ENCODE measurements around the gene C12orf75. TPM values are rescaled to one million over a fixed set of nuclear protein-coding genes. Genes with fewer than 3 reads are reported as not detected.

Gene C12orf75
- total and polyA plus RNA-seq, 10 donors, result 12.7 to 33.4 (median 17.8) TPM

DNA sequence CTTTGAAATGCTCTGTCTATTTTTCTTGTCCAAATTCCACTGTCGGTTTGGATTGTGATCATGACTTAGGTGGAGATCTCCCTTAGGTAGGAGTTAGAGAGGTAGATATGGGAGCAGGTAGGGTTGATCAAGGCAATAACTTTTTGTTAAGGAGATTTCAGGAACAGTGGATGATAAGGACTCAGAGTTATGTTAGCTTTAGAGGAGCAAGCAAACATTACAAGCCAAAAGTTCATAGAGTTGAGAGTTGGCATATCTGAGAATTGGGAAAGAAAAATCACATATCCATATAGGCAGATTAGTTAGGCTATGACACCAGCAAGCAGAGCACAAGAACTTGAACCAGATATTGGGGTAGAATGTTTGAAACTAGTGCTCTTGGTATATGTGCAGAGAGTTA lies 43.1 kb upstream of the C12orf75 start:
- no peak for TF ChIP-seq POLR2A (IDR thresholded peaks at IDR 0.05)
- TF ChIP-seq, protein P1, sequence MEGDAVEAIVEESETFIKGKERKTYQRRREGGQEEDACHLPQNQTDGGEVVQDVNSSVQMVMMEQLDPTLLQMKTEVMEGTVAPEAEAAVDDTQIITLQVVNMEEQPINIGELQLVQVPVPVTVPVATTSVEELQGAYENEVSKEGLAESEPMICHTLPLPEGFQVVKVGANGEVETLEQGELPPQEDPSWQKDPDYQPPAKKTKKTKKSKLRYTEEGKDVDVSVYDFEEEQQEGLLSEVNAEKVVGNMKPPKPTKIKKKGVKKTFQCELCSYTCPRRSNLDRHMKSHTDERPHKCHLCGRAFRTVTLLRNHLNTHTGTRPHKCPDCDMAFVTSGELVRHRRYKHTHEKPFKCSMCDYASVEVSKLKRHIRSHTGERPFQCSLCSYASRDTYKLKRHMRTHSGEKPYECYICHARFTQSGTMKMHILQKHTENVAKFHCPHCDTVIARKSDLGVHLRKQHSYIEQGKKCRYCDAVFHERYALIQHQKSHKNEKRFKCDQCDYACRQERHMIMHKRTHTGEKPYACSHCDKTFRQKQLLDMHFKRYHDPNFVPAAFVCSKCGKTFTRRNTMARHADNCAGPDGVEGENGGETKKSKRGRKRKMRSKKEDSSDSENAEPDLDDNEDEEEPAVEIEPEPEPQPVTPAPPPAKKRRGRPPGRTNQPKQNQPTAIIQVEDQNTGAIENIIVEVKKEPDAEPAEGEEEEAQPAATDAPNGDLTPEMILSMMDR (IDR thresholded peaks at IDR 0.05 in 8 of 11, conservative IDR thresholded peaks at IDR 0.05 in 3 of 11), result no peak
- TF ChIP-seq POLR2AphosphoS5 (IDR thresholded peaks at IDR 0.05), result no peak
- Histone ChIP-seq H3K4me3 (no peak overlapping the region), H3K27ac (no peak overlapping the region), H3K36me3 (no peaks in the 10 kb centered on the region), H3K9me3 (no peaks in the 10 kb centered on the region), H3K4me1 (no peaks in the 10 kb centered on the region), H3K27me3 (replicated peaks in 1 of 7) (peaks cover 0 to 4% (median 0%) of the 10 kb centered on the region in 7 donors)
- DNase-seq, result no peak
- intact Hi-C loops (cut with DNase I; ENCODE audit: low total_unique reads), result no loop called here
- 88 to 97% (median 88%) methylated on average over 1 of the region's 1 CpG for WGBS, 5 donors

DNA sequence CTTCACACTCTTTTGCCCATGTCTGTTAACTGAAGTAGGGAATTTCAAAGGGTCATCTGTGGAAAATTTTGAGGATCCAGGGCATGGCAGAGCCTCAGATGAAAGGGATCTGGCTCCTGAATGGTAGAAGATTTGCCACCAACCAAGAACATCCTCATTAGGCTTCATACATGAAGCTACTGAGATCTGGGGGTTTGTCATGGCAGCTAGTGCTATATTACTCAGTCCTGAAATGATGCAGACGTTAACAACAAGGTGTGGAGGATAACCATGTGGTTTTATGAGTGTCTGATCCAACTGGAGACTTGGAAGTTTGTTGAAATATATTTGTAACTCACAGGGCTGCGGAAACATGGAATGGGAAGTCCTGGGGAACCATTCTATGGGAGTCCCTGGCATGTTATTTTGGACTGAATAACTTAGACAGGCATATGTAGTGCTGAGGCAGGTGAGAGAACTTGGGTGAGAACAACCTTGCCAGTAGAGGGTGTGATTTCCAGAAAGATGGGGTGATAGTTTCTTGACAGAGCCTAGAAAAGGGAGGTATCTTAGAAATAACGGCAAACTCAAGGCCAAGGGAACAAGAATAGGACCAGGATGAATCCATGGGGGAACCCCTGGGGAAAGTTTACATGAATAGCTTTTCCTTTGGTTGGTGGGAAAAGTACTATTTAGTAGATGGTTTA lies 42.0 kb upstream of the C12orf75 start:
- Histone ChIP-seq H3K4me3 (no peak overlapping the region), H3K9me3 (no peaks in the 10 kb centered on the region), H3K36me3 (no peaks in the 10 kb centered on the region), H3K4me1 (no peaks in the 10 kb centered on the region), H3K27ac (no peak overlapping the region), H3K27me3 (replicated peaks in 1 of 7) (peaks cover 0 to 4% (median 0%) of the 10 kb centered on the region in 7 donors)
- no peak for DNase-seq
- WGBS, 5 donors, result 68 to 76% (median 70%) methylated on average over 3 of the region's 3 CpGs
- no peak for TF ChIP-seq POLR2AphosphoS5 (IDR thresholded peaks at IDR 0.05)
- no peak for TF ChIP-seq POLR2A (IDR thresholded peaks at IDR 0.05)
- intact Hi-C loops (cut with DNase I; ENCODE audit: low total_unique reads), result no loop called here

- Histone ChIP-seq H3K27ac (no peak overlapping the region), H3K27me3 (replicated peaks in 1 of 7) (peaks cover 0 to 4% (median 0%) of the 10 kb centered on the region in 7 donors), H3K4me1 (no peaks in the 10 kb centered on the region), H3K4me3 (no peak overlapping the region), H3K36me3 (no peaks in the 10 kb centered on the region), H3K9me3 (no peaks in the 10 kb centered on the region)
- 72 to 90% (median 78%) methylated on average over 6 of the region's 6 CpGs for WGBS, 5 donors
- TF ChIP-seq, protein P1 (IDR thresholded peaks at IDR 0.05 in 8 of 11, conservative IDR thresholded peaks at IDR 0.05 in 3 of 11), result no peak
- TF ChIP-seq POLR2AphosphoS5 (IDR thresholded peaks at IDR 0.05) (no peak), POLR2A (IDR thresholded peaks at IDR 0.05) (no peak)
- intact Hi-C loops (cut with DNase I; ENCODE audit: low total_unique reads), result no loop called here
- DNase-seq, result no peak
Observed at GRCh38 chr12:105289114-105289904, 41.2 kb upstream of the C12orf75 start.

GRCh38 chr12:105291531-105291930 lies 39.0 kb upstream of the C12orf75 start:
- Histone ChIP-seq H3K4me3 (no peak overlapping the region), H3K4me1 (no peaks in the 10 kb centered on the region), H3K9me3 (no peaks in the 10 kb centered on the region), H3K27me3 (replicated peaks in 1 of 7) (peaks cover 0 to 4% (median 0%) of the 10 kb centered on the region in 7 donors), H3K36me3 (no peaks in the 10 kb centered on the region), H3K27ac (no peak overlapping the region)
- no peak for TF ChIP-seq POLR2A (IDR thresholded peaks at IDR 0.05)
- no peak for TF ChIP-seq POLR2AphosphoS5 (IDR thresholded peaks at IDR 0.05)
- TF ChIP-seq, protein P1 (IDR thresholded peaks at IDR 0.05 in 8 of 11, conservative IDR thresholded peaks at IDR 0.05 in 3 of 11), result no peak
- no peak for DNase-seq
- 83 to 94% (median 91%) methylated on average over 2 of the region's 2 CpGs for WGBS, 5 donors
- intact Hi-C loops (cut with DNase I; ENCODE audit: low total_unique reads), result no loop called here
